GM19193 (cell line): ENCODE results near the gene ALK.

ENCODE experiments used
- POLR2A ChIP-seq: IDR thresholded peaks from 4 replicates; pipeline ENCODE4 v1.6.1; 2011; ENCODE audit not compliant: insufficient read depth, insufficient read length; ENCODE audit errors: extremely low read depth

ALK gene

GRCh38 chr2:29267720-29268119 is 653.7 kb downstream of the ALK start:
- no peak for TF ChIP-seq POLR2A

GRCh38 chr2:29263886-29264285 is 657.5 kb downstream of the ALK start:
- TF ChIP-seq POLR2A = no peak

GRCh38 chr2:29262681-29263260 is 658.6 kb downstream of the ALK start:
- TF ChIP-seq POLR2A = no peak

- no peak for TF ChIP-seq POLR2A
Measured at GRCh38 chr2:29261003-29261402, 660.4 kb downstream of the ALK start.

- TF ChIP-seq POLR2A = no peak
Measured at GRCh38 chr2:29260142-29260772, 661.1 kb downstream of the ALK start.

- TF ChIP-seq POLR2A = no peak
Measured at GRCh38 chr2:29259221-29259620, 662.2 kb downstream of the ALK start.

- TF ChIP-seq POLR2A = no peak
Measured at GRCh38 chr2:29255004-29255403, 666.4 kb downstream of the ALK start.

- TF ChIP-seq POLR2A = no peak
Measured at GRCh38 chr2:29253026-29253425, 668.4 kb downstream of the ALK start.

GRCh38 chr2:29251406-29251805 is 670.0 kb downstream of the ALK start:
- no peak for TF ChIP-seq POLR2A

GRCh38 chr2:29250977-29251376 is 670.4 kb downstream of the ALK start:
- TF ChIP-seq POLR2A = no peak

- TF ChIP-seq POLR2A = no peak
Measured at GRCh38 chr2:29249666-29250253, 671.6 kb downstream of the ALK start.

GRCh38 chr2:29247336-29247914 is 674.0 kb downstream of the ALK start:
- TF ChIP-seq POLR2A = no peak

- TF ChIP-seq POLR2A = no peak
Measured at GRCh38 chr2:29246383-29247300, 674.7 kb downstream of the ALK start.

GRCh38 chr2:29245742-29246382 is 675.5 kb downstream of the ALK start:
- TF ChIP-seq POLR2A = no peak
